Hematopoietic multipotent progenitor cell treated with erythropoietin and hydrocortisone succinate and interleukin-3 and kit ligand, for 6 days (in vitro differentiated cells): Measurements from ENCODE around the gene SLC27A1.
"Not testable (repeated sequence)": the region's sequence is repeated elsewhere in the genome, so short reads cannot be mapped to it uniquely, and the experiment has no call there.

Experiments
- DNase-seq: peaks from one replicate; pipeline ENCODE4 v3.0.0-alpha.2; 2015

Gene SLC27A1

GRCh38 chr19:17512574-17512939 is 42.2 kb downstream of the SLC27A1 start:
- DNase-seq: peak; percentile 61

- DNase-seq: no peak
These were observed 45.3 kb downstream of the SLC27A1 start for GRCh38 chr19:17515408-17516149.

GRCh38 chr19:17517898-17518297 is 47.6 kb downstream of the SLC27A1 start:
- DNase-seq: no peak

- not testable (repeated sequence) for DNase-seq
These were observed 48.3 kb downstream of the SLC27A1 start for GRCh38 chr19:17518654-17519053.

GRCh38 chr19:17519967-17520366 is 49.6 kb downstream of the SLC27A1 start:
- peak; percentile 43 for DNase-seq

- DNase-seq: no peak
These were observed 50.5 kb downstream of the SLC27A1 start for GRCh38 chr19:17520865-17521264.

GRCh38 chr19:17522988-17523872 is 52.9 kb downstream of the SLC27A1 start:
- DNase-seq: peak; percentile 83

GRCh38 chr19:17524651-17525050 is 54.3 kb downstream of the SLC27A1 start:
- DNase-seq: no peak

GRCh38 chr19:17525141-17525540 is 54.8 kb downstream of the SLC27A1 start:
- no peak for DNase-seq

GRCh38 chr19:17526922-17527321 is 56.6 kb downstream of the SLC27A1 start:
- DNase-seq: no peak

GRCh38 chr19:17527326-17527725 is 57.0 kb downstream of the SLC27A1 start:
- DNase-seq: no peak

- no peak for DNase-seq
These were observed 58.3 kb downstream of the SLC27A1 start for GRCh38 chr19:17528610-17529009.

- DNase-seq: no peak
These were observed 59.2 kb downstream of the SLC27A1 start for GRCh38 chr19:17529239-17530158.

- DNase-seq: no peak
These were observed 60.3 kb downstream of the SLC27A1 start for GRCh38 chr19:17530586-17530985.

GRCh38 chr19:17532116-17532515 is 61.8 kb downstream of the SLC27A1 start:
- DNase-seq: no peak

GRCh38 chr19:17532557-17532956 is 62.2 kb downstream of the SLC27A1 start:
- DNase-seq: no peak

- no peak for DNase-seq
These were observed 64.4 kb downstream of the SLC27A1 start for GRCh38 chr19:17534767-17535166.

GRCh38 chr19:17536955-17537354 is 66.6 kb downstream of the SLC27A1 start:
- DNase-seq: no peak

- DNase-seq: peak; percentile 30
These were observed 68.4 kb downstream of the SLC27A1 start for GRCh38 chr19:17538684-17539237.

GRCh38 chr19:17539238-17540117 is 69.2 kb downstream of the SLC27A1 start:
- peak; percentile 100 for DNase-seq

- DNase-seq: no peak
These were observed 69.8 kb downstream of the SLC27A1 start for GRCh38 chr19:17540174-17540573.
